ENCODE results near the gene IRF7. TPM values are rescaled to one million over a fixed set of nuclear protein-coding genes. Genes with fewer than 3 reads are reported as not detected.

IRF7 gene
- total RNA-seq, 1 experiment from 2014 or later = 15.2 TPM

GRCh38 chr11:617912-618682 is 2.3 kb upstream of the IRF7 start (continued):
- TF ChIP-seq CTCF (IDR thresholded peaks at IDR 0.05 in 2 of 3, conservative IDR thresholded peaks at IDR 0.05 in 1 of 3; ENCODE audit: borderline replicate concordance in 1 of 3, insufficient read depth in 1 of 3, low read depth in 2 of 3, low read length in 2 of 3) = no peak
- TF ChIP-seq CEBPB (IDR thresholded peaks at IDR 0.05; ENCODE audit: low read depth) = no peak
- TF ChIP-seq CBX3 (IDR thresholded peaks at IDR 0.05; ENCODE audit: low read depth) = no peak
- no peak for TF ChIP-seq EZH2phosphoT487 (IDR thresholded peaks at IDR 0.05; ENCODE audit: borderline replicate concordance)
- no peak for TF ChIP-seq POLR2A (IDR thresholded peaks at IDR 0.05; ENCODE audit: borderline replicate concordance, extremely low read depth, insufficient read depth, insufficient read length)
- TF ChIP-seq YY1 (IDR thresholded peaks at IDR 0.05; ENCODE audit: extremely low read depth, insufficient replicate concordance, low read depth, low read length) = no peak
- no peak for TF ChIP-seq ATF3 (IDR thresholded peaks at IDR 0.05)

- no TSS peak for BruUV-seq (replicated peaks)
- intact Hi-C loops (cut with micrococcal nuclease) = no loop called here
These were observed 1.6 kb upstream of the IRF7 start for GRCh38 chr11:617199-617911.

More at GRCh38 chr11:617199-617911, 1.6 kb upstream of the IRF7 start:
- no peaks in the 10 kb centered on the region for H3K9me2 ChIP-seq (ENCODE audit: insufficient read depth)
- H3K36me3 ChIP-seq (ENCODE audit: control insufficient read depth in 1 of 2, insufficient read depth in 2 of 2, low read length in 2 of 2) = peaks cover 3 to 6% of the 10 kb centered on the region in 2 experiments; a peak in 2 of 4 replicates
- TF ChIP-seq FOSL1 (IDR thresholded peaks at IDR 0.05; ENCODE audit: low read depth) = no peak
- no peak for TF ChIP-seq CEBPB (IDR thresholded peaks at IDR 0.05; ENCODE audit: low read depth)
- no peak for TF ChIP-seq ZNF274 (IDR thresholded peaks at IDR 0.05; ENCODE audit: low read depth, low read length)
- TF ChIP-seq JUND (IDR thresholded peaks at IDR 0.05) = no peak
- TF ChIP-seq SP1 (IDR thresholded peaks at IDR 0.05; ENCODE audit: low read depth) = no peak
- no peak for TF ChIP-seq EZH2phosphoT487 (IDR thresholded peaks at IDR 0.05; ENCODE audit: borderline replicate concordance)
- TF ChIP-seq CTCF (IDR thresholded peaks at IDR 0.05 in 2 of 3, conservative IDR thresholded peaks at IDR 0.05 in 1 of 3; ENCODE audit: borderline replicate concordance in 1 of 3, insufficient read depth in 1 of 3, low read depth in 2 of 3, low read length in 2 of 3) = no peak
- H4K20me1 ChIP-seq (ENCODE audit: insufficient read depth) = peaks cover 8% of the 10 kb centered on the region; the same call in 1 of the 2 replicates
- ATAC-seq = no peak
- ChIA-PET POLR2A (no interaction called here), RAD21 (ENCODE audit: low non-redundant PET in 1 of 2, low total read pairs in 2 of 2, uncharacterized antibody in 2 of 2, unreplicated experiment in 2 of 2) (no interaction called here), CTCF (no interaction called here)
- peaks cover 8 to 39% of the 10 kb centered on the region in 2 experiments for H3K4me1 ChIP-seq (ENCODE audit: control insufficient read depth in 1 of 2, insufficient read depth in 2 of 2, low read length in 2 of 2)
- no peak overlapping the region for H3K27ac ChIP-seq (ENCODE audit: low read depth, low read length)
- no peak for DNase-seq (ENCODE audit: low read depth, low spot score)
- H3K4me2 ChIP-seq (ENCODE audit: low read length) = no peak overlapping the region
- H3K4me3 ChIP-seq (replicated peaks in 1 of 2; ENCODE audit: low read depth in 1 of 2, low read length in 2 of 2) = no peak overlapping the region
- H2AFZ ChIP-seq (ENCODE audit: low read depth, low read length, poor library complexity, severe bottlenecking) = no peak overlapping the region
- no peak overlapping the region for H3K9ac ChIP-seq (ENCODE audit: low read length)
- H3K9me3 ChIP-seq (ENCODE audit: control insufficient read depth in 1 of 2, insufficient read depth in 1 of 2, low read depth in 1 of 2, low read length in 2 of 2) = no peaks in the 10 kb centered on the region
- H3K27me3 ChIP-seq (ENCODE audit: insufficient read depth, low read length) = no peaks in the 10 kb centered on the region
- H3K79me2 ChIP-seq (ENCODE audit: insufficient read depth, low read length) = peaks cover 27% of the 10 kb centered on the region; the same call in 1 of the 2 replicates
